Thoracic aorta (tissue), 2 donors: Measurements from ENCODE around the gene NDRG3. TPM values are rescaled to one million over a fixed set of nuclear protein-coding genes. Genes with fewer than 3 reads are reported as not detected.

Experiments
- ATAC-seq: fragments of 150-250 bp; one replicate; pipeline ENCODE4 v1.8.0; 2017; ENCODE audit warnings: low read depth; ENCODE audit not compliant: insufficient number of reproducible peaks, low FRiP score
- DNase-seq: peaks from one replicate; pipeline ENCODE4 v3.0.0-alpha.2; 2020; ENCODE audit warnings: low spot score
- H3K27ac ChIP-seq, 2 donors: fragments of 200-600 bp; sonication (generic); 1 replicate in 1 of 2; 2 replicates in 1 of 2; pipeline ENCODE4 v1.5.1; 2016; ENCODE audit warnings: mild to moderate bottlenecking in 2 of 2, moderate library complexity in 2 of 2
- H3K27me3 ChIP-seq: fragments of 200-600 bp; sonication (generic); replicated peaks from 2 replicates; pipeline ENCODE4 v1.6.0; 2016; ENCODE audit warnings: mild to moderate bottlenecking; ENCODE audit not compliant: insufficient read depth
- H3K36me3 ChIP-seq: fragments of 200-600 bp; sonication (generic); one replicate; pipeline ENCODE4 v1.5.1; 2016
- H3K4me1 ChIP-seq, 2 donors: fragments of 200-600 bp; sonication (generic); 1 replicate in 1 of 2; 2 replicates in 1 of 2; pipeline versions ENCODE4 v1.5.1 to v1.6.0; 2016; ENCODE audit warnings: low read depth in 2 of 2, mild to moderate bottlenecking in 1 of 2; ENCODE audit not compliant: control insufficient read depth in 1 of 2
- H3K4me3 ChIP-seq: fragments of 200-600 bp; sonication (generic); 2 replicates; pipeline ENCODE4 v1.5.1; 2016; ENCODE audit warnings: mild to moderate bottlenecking
- H3K9me3 ChIP-seq: fragments of 200-600 bp; sonication (generic); 2 replicates; pipeline ENCODE4 v1.5.1; 2016
- total RNA-seq, 2 donors: library from RNA; depleted of rRNA; stranded (reverse); fragments of >200 nt; gene quantifications; one replicate each; pipeline versions ENCODE4 v1.1.0 to v1.2.3, GENCODE V29; 2016
- TF ChIP-seq, protein P1 (sequence below): fragments of 200-600 bp; sonication (generic); IDR thresholded peaks from one replicate; pipeline ENCODE4 v1.5.1; 2019; ENCODE audit warnings: antibody characterized with exemption

NDRG3 gene
- total RNA-seq, 2 donors from 2014 or later: 50.9 to 57.7 TPM

- no peaks in the 10 kb centered on the region for H3K27me3 ChIP-seq
- TF ChIP-seq, protein P1, sequence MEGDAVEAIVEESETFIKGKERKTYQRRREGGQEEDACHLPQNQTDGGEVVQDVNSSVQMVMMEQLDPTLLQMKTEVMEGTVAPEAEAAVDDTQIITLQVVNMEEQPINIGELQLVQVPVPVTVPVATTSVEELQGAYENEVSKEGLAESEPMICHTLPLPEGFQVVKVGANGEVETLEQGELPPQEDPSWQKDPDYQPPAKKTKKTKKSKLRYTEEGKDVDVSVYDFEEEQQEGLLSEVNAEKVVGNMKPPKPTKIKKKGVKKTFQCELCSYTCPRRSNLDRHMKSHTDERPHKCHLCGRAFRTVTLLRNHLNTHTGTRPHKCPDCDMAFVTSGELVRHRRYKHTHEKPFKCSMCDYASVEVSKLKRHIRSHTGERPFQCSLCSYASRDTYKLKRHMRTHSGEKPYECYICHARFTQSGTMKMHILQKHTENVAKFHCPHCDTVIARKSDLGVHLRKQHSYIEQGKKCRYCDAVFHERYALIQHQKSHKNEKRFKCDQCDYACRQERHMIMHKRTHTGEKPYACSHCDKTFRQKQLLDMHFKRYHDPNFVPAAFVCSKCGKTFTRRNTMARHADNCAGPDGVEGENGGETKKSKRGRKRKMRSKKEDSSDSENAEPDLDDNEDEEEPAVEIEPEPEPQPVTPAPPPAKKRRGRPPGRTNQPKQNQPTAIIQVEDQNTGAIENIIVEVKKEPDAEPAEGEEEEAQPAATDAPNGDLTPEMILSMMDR: no peak
- H3K36me3 ChIP-seq: no peaks in the 10 kb centered on the region
- no peak overlapping the region for H3K4me3 ChIP-seq
- H3K27ac ChIP-seq: no peak overlapping the region
- ATAC-seq: no peak
- H3K9me3 ChIP-seq: no peaks in the 10 kb centered on the region
- DNase-seq: no peak
- H3K4me1 ChIP-seq: peaks cover 0 to 4% of the 10 kb centered on the region in 2 donors
These were observed 15.2 kb upstream of the NDRG3 start for GRCh38 chr20:36761125-36761524.

DNA sequence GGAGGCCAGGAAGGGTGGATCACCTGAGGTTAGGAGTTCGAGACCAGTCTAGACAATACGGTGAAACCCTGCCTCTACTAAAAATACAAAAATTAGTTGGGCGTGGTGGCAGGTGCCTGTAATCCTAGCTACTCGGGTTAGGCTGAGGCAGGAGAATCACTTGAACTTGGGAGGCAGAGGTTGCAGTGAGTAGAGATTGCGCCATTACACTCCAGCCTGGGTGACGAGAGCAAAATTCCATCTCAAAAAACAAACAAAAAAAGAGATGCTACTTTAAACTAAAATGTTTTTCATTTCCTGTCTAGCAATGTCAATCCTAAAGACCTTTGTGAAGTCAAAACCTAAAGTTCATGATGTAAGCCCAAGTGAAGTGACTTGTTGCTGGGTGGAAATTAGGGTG lies 14.8 kb upstream of the NDRG3 start:
- no peaks in the 10 kb centered on the region for H3K27me3 ChIP-seq
- no peak for DNase-seq
- no peaks in the 10 kb centered on the region for H3K36me3 ChIP-seq
- no peaks in the 10 kb centered on the region for H3K9me3 ChIP-seq
- TF ChIP-seq, protein P1: no peak
- H3K4me3 ChIP-seq: no peak overlapping the region
- peaks cover 0 to 4% of the 10 kb centered on the region in 2 donors for H3K4me1 ChIP-seq
- no peak for ATAC-seq
- H3K27ac ChIP-seq: no peak overlapping the region

DNA sequence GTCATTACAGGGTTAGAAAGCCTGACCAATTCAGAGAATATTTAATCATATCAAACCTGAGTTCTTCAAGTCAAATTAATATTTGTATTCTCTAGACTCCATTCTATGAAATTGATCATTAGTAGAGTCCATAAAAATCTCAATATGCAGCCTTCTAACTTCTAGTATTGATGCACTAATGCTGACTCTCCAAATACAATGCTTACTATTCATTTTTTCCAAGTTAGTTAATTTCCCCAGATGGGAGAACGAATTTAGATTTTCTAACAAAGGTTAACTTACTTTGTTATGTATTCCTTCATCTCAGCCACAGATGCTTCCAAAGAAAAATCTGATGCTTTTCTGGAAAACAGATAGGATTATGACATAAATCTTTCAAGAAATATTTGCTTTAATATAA lies 12.4 kb upstream of the NDRG3 start:
- no peaks in the 10 kb centered on the region for H3K27me3 ChIP-seq
- H3K36me3 ChIP-seq: peaks cover 6% of the 10 kb centered on the region
- peaks cover 0 to 4% of the 10 kb centered on the region in 2 donors for H3K4me1 ChIP-seq
- no peak overlapping the region for H3K4me3 ChIP-seq
- H3K9me3 ChIP-seq: no peaks in the 10 kb centered on the region
- ATAC-seq (no peak), DNase-seq (no peak)
- H3K27ac ChIP-seq: no peak overlapping the region
- TF ChIP-seq, protein P1: no peak

DNA sequence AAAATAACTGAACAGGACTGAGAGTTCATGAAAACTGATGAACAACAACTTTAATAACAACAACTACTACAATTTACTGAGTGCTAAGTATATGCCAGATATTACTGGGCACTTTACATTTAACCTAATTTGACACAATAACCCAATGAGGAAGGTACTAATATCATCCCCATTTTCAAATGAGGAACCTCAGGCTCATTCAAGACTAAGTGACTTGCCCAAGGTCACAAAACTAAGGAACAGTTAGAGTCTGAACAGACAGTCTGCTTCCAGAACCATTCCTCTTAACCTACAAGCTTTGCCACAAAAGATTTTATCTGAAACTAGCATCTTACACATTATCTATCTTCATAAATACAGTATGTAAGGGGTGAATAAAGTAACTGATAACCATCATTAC lies 10.6 kb upstream of the NDRG3 start:
- Histone ChIP-seq H3K9me3 (no peaks in the 10 kb centered on the region), H3K27ac (no peak overlapping the region), H3K4me1 (peaks cover 0 to 4% of the 10 kb centered on the region in 2 donors), H3K36me3 (peaks cover 14% of the 10 kb centered on the region), H3K4me3 (no peak overlapping the region), H3K27me3 (no peaks in the 10 kb centered on the region)
- DNase-seq (no peak), ATAC-seq (no peak)
- TF ChIP-seq, protein P1: no peak

DNA sequence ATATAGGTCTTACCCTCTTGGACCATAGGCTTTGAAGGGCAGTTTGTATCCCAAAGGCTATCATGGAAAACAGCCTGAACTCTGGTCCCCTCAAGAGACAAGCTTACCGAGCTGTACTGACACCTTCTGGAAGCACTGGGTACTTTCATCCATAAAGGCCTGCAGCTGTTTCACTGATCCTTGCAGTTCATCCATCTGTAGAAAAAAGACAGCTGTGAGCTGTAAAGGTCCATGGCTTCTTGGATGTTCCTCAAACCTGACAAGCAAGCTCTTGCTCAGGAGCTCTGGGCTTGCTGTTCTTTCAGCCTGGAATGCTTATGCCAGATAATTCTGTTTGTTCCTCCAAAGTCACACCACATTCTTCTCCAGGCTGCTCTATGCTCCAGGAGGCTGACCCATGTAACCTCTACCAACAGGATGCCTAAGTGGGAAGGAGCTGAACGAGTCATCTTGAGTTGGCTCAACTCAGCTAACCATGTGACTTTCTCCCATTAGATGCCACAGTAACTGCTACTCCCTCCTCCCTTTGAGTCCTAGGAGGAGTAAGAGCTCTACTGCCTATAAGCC lies 8.8 kb upstream of the NDRG3 start:
- Histone ChIP-seq H3K4me1 (peaks cover 0 to 4% of the 10 kb centered on the region in 2 donors), H3K9me3 (no peaks in the 10 kb centered on the region), H3K27ac (no peak overlapping the region), H3K36me3 (peaks cover 15% of the 10 kb centered on the region), H3K27me3 (no peaks in the 10 kb centered on the region), H3K4me3 (no peak overlapping the region)
- peak; percentile 76 for ATAC-seq
- DNase-seq: no peak
- TF ChIP-seq, protein P1: peak; percentile 86
